HEK293 (cell line): ENCODE data around the gene OCLN.

Experiments used
- CTCF ChIA-PET: fragments of 350-600 bp; formaldehyde crosslinking; extraction: SDS; loops from one replicate; lab custom pipeline; 2021; ENCODE audit warnings: antibody characterized with exemption; lab: Yijun Ruan, JAX
- POLR2A ChIA-PET: fragments of 300-600 bp; formaldehyde crosslinking; extraction: SDS; loops from one replicate; lab custom pipeline; 2020; ENCODE audit warnings: antibody characterized with exemption, inconsistent platforms; lab: Yijun Ruan, JAX
- H3K27ac ChIP-seq: fragments of 200-500 bp; sonication (Bioruptor generic); 2 replicates; pipeline ENCODE4 v1.5.1; 2014; ENCODE audit warnings: low read depth, low read length, control low read depth, inconsistent platforms; ENCODE audit errors: extremely low read depth
- H3K36me3 ChIP-seq, 2 experiments: fragments of 200-500 bp in 1 of 2; sonication (Bioruptor generic) in 1 of 2; 1 replicate in 1 of 2; 2 replicates in 1 of 2; pipeline ENCODE4 v1.5.1; 2014 to 2017; ENCODE audit warnings: inconsistent platforms in 2 of 2, low read length in 2 of 2; ENCODE audit not compliant: control insufficient read depth in 2 of 2, insufficient read depth in 1 of 2
- H3K4me1 ChIP-seq: fragments of 200-500 bp; sonication (Bioruptor generic); 2 replicates; pipeline ENCODE4 v1.5.1; 2014; ENCODE audit warnings: mild to moderate bottlenecking, low read length, inconsistent platforms; ENCODE audit not compliant: control insufficient read depth, insufficient read depth
- H3K4me3 ChIP-seq: 2 replicates; pipeline ENCODE4 v1.5.1; 2011; ENCODE audit warnings: low read depth, mild to moderate bottlenecking, control low read depth, low read length, moderate library complexity
- H3K9me3 ChIP-seq: fragments of 200-500 bp; sonication (Bioruptor generic); 2 replicates; pipeline ENCODE4 v1.5.1; 2014; ENCODE audit warnings: low read depth, low read length, inconsistent platforms; ENCODE audit not compliant: control insufficient read depth, insufficient read depth
- INSM2 ChIP-seq: fragments of 450-650 bp; formaldehyde crosslinking; IDR thresholded peaks from 2 replicates; pipeline ENCODE4 v1.5.1; 2016; ENCODE audit warnings: missing biosample characterization, missing genetic modification characterization
- KLF8 ChIP-seq: fragments of 450-650 bp; formaldehyde crosslinking; IDR thresholded peaks from 2 replicates; pipeline ENCODE4 v1.5.1; 2016; ENCODE audit warnings: missing biosample characterization, missing genetic modification characterization
- ZFHX2 ChIP-seq: fragments of 450-650 bp; formaldehyde crosslinking; conservative IDR thresholded peaks from 2 replicates; pipeline ENCODE4 v1.5.1; 2016; ENCODE audit warnings: missing biosample characterization, missing genetic modification characterization
- ZNF19 ChIP-seq: fragments of 450-650 bp; formaldehyde crosslinking; IDR thresholded peaks from 2 replicates; pipeline ENCODE4; 2016; ENCODE audit warnings: missing biosample characterization, missing genetic modification characterization, low read depth
- ZNF23 ChIP-seq: fragments of 450-650 bp; formaldehyde crosslinking; IDR thresholded peaks from 2 replicates; pipeline ENCODE4 v1.5.1; 2016; ENCODE audit warnings: missing biosample characterization, missing genetic modification characterization, borderline replicate concordance
- ZNF366 ChIP-seq: fragments of 450-650 bp; formaldehyde crosslinking; conservative IDR thresholded peaks from 2 replicates; pipeline ENCODE4 v1.5.1; 2016; ENCODE audit warnings: missing biosample characterization, missing genetic modification characterization
- ZNF544 ChIP-seq: fragments of 450-650 bp; formaldehyde crosslinking; IDR thresholded peaks from 2 replicates; pipeline ENCODE4 v1.5.0; 2017; ENCODE audit warnings: missing biosample characterization, missing genetic modification characterization
- ZNF600 ChIP-seq: fragments of 450-650 bp; formaldehyde crosslinking; IDR thresholded peaks from 2 replicates; pipeline ENCODE4 v1.5.1; 2016; ENCODE audit warnings: missing biosample characterization, missing genetic modification characterization
- ZNF785 ChIP-seq: fragments of 450-650 bp; formaldehyde crosslinking; IDR thresholded peaks from 2 replicates; pipeline ENCODE4 v1.5.1; 2016; ENCODE audit warnings: missing biosample characterization, missing genetic modification characterization
- ZSCAN5A ChIP-seq: fragments of 450-650 bp; formaldehyde crosslinking; IDR thresholded peaks from 2 replicates; pipeline ENCODE4 v1.5.1; 2016; ENCODE audit warnings: missing biosample characterization, missing genetic modification characterization
- TF ChIP-seq, protein P1 (sequence below): fragments of 450-650 bp; formaldehyde crosslinking; IDR thresholded peaks from 2 replicates; pipeline ENCODE4 v1.5.1; 2017; ENCODE audit warnings: missing biosample characterization, missing genetic modification characterization
- TF ChIP-seq, protein P2 (sequence below): fragments of 450-650 bp; formaldehyde crosslinking; IDR thresholded peaks from 2 replicates; pipeline ENCODE4 v1.5.1; 2016; ENCODE audit warnings: missing biosample characterization, missing genetic modification characterization, borderline replicate concordance
- TF ChIP-seq, protein P3 (sequence below): fragments of 450-650 bp; formaldehyde crosslinking; IDR thresholded peaks from 2 replicates; pipeline ENCODE4 v1.5.1; 2016; ENCODE audit warnings: missing biosample characterization, missing genetic modification characterization

Gene OCLN

DNA sequence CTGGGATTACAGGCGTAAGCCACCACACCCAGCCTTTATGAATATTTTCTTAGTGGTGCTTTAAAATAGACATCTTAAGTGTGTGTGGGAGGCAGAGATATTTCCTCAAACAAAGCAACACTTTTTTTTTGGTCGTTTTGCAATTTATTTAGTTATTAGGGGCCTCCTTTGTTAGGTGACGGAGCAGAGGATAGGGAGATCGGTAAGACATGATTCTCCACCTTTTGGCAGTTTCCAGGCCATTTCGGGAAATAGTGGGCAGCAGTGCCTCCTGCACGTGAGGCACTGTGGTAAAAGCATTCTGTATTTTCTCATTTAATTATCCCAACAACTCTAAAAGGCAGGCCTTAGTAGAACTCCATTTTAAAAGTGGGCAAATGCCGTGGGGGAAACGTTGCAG, 1.9 kb downstream of the OCLN start:
- CTCF ChIA-PET, result interaction anchor here (0.6 kb wide), 1 partner anchor 33 kb away, joined by 4 read pairs; no protein-coding TSS in a partner anchor
- H3K4me1 ChIP-seq, result peaks cover 17% of the 10 kb centered on the region
- no peak overlapping the region for H3K4me3 ChIP-seq
- TF ChIP-seq ZNF366 (tag by site-specific recombination) (no peak), INSM2 (tag by site-specific recombination) (no peak), ZNF19 (tag by site-specific recombination) (no peak), ZNF23 (no peak), ZNF600 (tag by site-specific recombination) (no peak), ZNF544 (tag by site-specific recombination) (no peak), ZFHX2 (tag by site-specific recombination) (0 out of 2 replicates have a peak, but pooled peaks have one; percentile 8), ZNF785 (tag by site-specific recombination) (no peak), KLF8 (no peak)
- TF ChIP-seq, protein P1, sequence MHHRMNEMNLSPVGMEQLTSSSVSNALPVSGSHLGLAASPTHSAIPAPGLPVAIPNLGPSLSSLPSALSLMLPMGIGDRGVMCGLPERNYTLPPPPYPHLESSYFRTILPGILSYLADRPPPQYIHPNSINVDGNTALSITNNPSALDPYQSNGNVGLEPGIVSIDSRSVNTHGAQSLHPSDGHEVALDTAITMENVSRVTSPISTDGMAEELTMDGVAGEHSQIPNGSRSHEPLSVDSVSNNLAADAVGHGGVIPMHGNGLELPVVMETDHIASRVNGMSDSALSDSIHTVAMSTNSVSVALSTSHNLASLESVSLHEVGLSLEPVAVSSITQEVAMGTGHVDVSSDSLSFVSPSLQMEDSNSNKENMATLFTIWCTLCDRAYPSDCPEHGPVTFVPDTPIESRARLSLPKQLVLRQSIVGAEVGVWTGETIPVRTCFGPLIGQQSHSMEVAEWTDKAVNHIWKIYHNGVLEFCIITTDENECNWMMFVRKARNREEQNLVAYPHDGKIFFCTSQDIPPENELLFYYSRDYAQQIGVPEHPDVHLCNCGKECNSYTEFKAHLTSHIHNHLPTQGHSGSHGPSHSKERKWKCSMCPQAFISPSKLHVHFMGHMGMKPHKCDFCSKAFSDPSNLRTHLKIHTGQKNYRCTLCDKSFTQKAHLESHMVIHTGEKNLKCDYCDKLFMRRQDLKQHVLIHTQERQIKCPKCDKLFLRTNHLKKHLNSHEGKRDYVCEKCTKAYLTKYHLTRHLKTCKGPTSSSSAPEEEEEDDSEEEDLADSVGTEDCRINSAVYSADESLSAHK, result peak; percentile 97
- TF ChIP-seq, protein P2, sequence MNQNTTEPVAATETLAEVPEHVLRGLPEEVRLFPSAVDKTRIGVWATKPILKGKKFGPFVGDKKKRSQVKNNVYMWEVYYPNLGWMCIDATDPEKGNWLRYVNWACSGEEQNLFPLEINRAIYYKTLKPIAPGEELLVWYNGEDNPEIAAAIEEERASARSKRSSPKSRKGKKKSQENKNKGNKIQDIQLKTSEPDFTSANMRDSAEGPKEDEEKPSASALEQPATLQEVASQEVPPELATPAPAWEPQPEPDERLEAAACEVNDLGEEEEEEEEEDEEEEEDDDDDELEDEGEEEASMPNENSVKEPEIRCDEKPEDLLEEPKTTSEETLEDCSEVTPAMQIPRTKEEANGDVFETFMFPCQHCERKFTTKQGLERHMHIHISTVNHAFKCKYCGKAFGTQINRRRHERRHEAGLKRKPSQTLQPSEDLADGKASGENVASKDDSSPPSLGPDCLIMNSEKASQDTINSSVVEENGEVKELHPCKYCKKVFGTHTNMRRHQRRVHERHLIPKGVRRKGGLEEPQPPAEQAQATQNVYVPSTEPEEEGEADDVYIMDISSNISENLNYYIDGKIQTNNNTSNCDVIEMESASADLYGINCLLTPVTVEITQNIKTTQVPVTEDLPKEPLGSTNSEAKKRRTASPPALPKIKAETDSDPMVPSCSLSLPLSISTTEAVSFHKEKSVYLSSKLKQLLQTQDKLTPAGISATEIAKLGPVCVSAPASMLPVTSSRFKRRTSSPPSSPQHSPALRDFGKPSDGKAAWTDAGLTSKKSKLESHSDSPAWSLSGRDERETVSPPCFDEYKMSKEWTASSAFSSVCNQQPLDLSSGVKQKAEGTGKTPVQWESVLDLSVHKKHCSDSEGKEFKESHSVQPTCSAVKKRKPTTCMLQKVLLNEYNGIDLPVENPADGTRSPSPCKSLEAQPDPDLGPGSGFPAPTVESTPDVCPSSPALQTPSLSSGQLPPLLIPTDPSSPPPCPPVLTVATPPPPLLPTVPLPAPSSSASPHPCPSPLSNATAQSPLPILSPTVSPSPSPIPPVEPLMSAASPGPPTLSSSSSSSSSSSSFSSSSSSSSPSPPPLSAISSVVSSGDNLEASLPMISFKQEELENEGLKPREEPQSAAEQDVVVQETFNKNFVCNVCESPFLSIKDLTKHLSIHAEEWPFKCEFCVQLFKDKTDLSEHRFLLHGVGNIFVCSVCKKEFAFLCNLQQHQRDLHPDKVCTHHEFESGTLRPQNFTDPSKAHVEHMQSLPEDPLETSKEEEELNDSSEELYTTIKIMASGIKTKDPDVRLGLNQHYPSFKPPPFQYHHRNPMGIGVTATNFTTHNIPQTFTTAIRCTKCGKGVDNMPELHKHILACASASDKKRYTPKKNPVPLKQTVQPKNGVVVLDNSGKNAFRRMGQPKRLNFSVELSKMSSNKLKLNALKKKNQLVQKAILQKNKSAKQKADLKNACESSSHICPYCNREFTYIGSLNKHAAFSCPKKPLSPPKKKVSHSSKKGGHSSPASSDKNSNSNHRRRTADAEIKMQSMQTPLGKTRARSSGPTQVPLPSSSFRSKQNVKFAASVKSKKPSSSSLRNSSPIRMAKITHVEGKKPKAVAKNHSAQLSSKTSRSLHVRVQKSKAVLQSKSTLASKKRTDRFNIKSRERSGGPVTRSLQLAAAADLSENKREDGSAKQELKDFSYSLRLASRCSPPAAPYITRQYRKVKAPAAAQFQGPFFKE, result no peak
- TF ChIP-seq, all 188 proteins: peak for 2
- POLR2A ChIA-PET, result no interaction called here
- Histone ChIP-seq H3K27ac (no peak overlapping the region; the same call in 1 of the 2 replicates), H3K36me3 (no peaks in the 10 kb centered on the region), H3K9me3 (no peaks in the 10 kb centered on the region)

GRCh38 chr5:69497006-69497520, 4.5 kb downstream of the OCLN start:
- CTCF ChIA-PET, result interaction anchor here (0.7 to 0.9 kb wide), 2 partner anchors 15 to 21 kb away, joined by 3 read pairs; no protein-coding TSS in a partner anchor
- peaks cover 20% of the 10 kb centered on the region for H3K4me1 ChIP-seq
- POLR2A ChIA-PET, result interaction anchor here (1.4 kb wide), 1 partner anchor 24 kb away, joined by 3 read pairs; no protein-coding TSS in a partner anchor
- H3K36me3 ChIP-seq, result no peaks in the 10 kb centered on the region
- H3K27ac ChIP-seq, result no peak overlapping the region
- no peak overlapping the region for H3K4me3 ChIP-seq
- no peaks in the 10 kb centered on the region for H3K9me3 ChIP-seq
- TF ChIP-seq, protein P3, sequence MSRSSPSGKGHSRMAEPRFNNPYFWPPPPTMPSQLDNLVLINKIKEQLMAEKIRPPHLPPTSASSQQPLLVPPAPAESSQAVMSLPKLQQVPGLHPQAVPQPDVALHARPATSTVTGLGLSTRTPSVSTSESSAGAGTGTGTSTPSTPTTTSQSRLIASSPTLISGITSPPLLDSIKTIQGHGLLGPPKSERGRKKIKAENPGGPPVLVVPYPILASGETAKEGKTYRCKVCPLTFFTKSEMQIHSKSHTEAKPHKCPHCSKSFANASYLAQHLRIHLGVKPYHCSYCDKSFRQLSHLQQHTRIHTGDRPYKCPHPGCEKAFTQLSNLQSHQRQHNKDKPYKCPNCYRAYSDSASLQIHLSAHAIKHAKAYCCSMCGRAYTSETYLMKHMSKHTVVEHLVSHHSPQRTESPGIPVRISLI (tag by site-specific recombination), result peak; percentile 81
- TF ChIP-seq ZSCAN5A (tag by site-specific recombination), result no peak
